Measurements from ENCODE around the gene DIPK1B. TPM values are rescaled to one million over a fixed set of nuclear protein-coding genes. Genes with fewer than 3 reads are reported as not detected.

Gene DIPK1B
- polyA plus RNA-seq, 1 experiment, result 2.8 TPM

GRCh38 chr9:136674786-136675349, 37.5 kb upstream of the DIPK1B start:
- ChIA-PET POLR2A (no interaction called here), CTCF (no interaction called here)
- Histone ChIP-seq H3K27me3 (ENCODE audit: control insufficient read depth, insufficient read depth, low read length) (no peaks in the 10 kb centered on the region), H3K4me3 (ENCODE audit: low read depth, low read length) (no peak overlapping the region), H3K27ac (ENCODE audit: low read depth, low read length) (no peak overlapping the region), H3K9me3 (ENCODE audit: control insufficient read depth, insufficient read depth, low read length) (no peaks in the 10 kb centered on the region; the same call in 1 of the 2 replicates)
- TF ChIP-seq CTCF (IDR thresholded peaks at IDR 0.05; ENCODE audit: low read depth, low read length), result no peak
- DNase-seq (ENCODE audit: low read depth, low spot score), result no peak

- POLR2A ChIA-PET, result no interaction called here
- CTCF ChIA-PET, result no interaction called here
Measured at GRCh38 chr9:136675477-136676296, 36.7 kb upstream of the DIPK1B start.

GRCh38 chr9:136676297-136676794, 36.0 kb upstream of the DIPK1B start:
- H3K4me3 ChIP-seq (ENCODE audit: low read depth, low read length), result no peak overlapping the region
- no peaks in the 10 kb centered on the region; the same call in 1 of the 2 replicates for H3K9me3 ChIP-seq (ENCODE audit: control insufficient read depth, insufficient read depth, low read length)
- ChIA-PET POLR2A (no interaction called here), CTCF (interaction anchor here (0.5 kb wide), 1 partner anchor 82 kb away, joined by 3 read pairs; no protein-coding TSS in a partner anchor)
- H3K27me3 ChIP-seq (ENCODE audit: control insufficient read depth, insufficient read depth, low read length), result no peaks in the 10 kb centered on the region
- no peak for TF ChIP-seq CTCF (IDR thresholded peaks at IDR 0.05; ENCODE audit: low read depth, low read length)
- DNase-seq (ENCODE audit: low read depth, low spot score), result no peak
- no peak overlapping the region for H3K27ac ChIP-seq (ENCODE audit: low read depth, low read length)

More at GRCh38 chr9:136675477-136676296, 36.7 kb upstream of the DIPK1B start:
- DNase-seq (ENCODE audit: low read depth, low spot score), result no peak
- no peak for TF ChIP-seq CTCF (IDR thresholded peaks at IDR 0.05; ENCODE audit: low read depth, low read length)
- Histone ChIP-seq H3K27ac (ENCODE audit: low read depth, low read length) (no peak overlapping the region), H3K27me3 (ENCODE audit: control insufficient read depth, insufficient read depth, low read length) (no peaks in the 10 kb centered on the region), H3K4me3 (ENCODE audit: low read depth, low read length) (no peak overlapping the region), H3K9me3 (ENCODE audit: control insufficient read depth, insufficient read depth, low read length) (no peaks in the 10 kb centered on the region; the same call in 1 of the 2 replicates)

- Histone ChIP-seq H3K27ac (ENCODE audit: low read depth, low read length) (no peak overlapping the region), H3K4me3 (ENCODE audit: low read depth, low read length) (no peak overlapping the region), H3K9me3 (ENCODE audit: control insufficient read depth, insufficient read depth, low read length) (no peaks in the 10 kb centered on the region; the same call in 1 of the 2 replicates), H3K27me3 (ENCODE audit: control insufficient read depth, insufficient read depth, low read length) (no peaks in the 10 kb centered on the region)
- ChIA-PET CTCF (interaction anchor here (0.5 kb wide), 1 partner anchor 82 kb away, joined by 3 read pairs; no protein-coding TSS in a partner anchor), POLR2A (no interaction called here)
- DNase-seq (ENCODE audit: low read depth, low spot score), result no peak
- no peak for TF ChIP-seq CTCF (IDR thresholded peaks at IDR 0.05; ENCODE audit: low read depth, low read length)
Measured at GRCh38 chr9:136676920-136677686, 35.3 kb upstream of the DIPK1B start.

Data from AG04450 (cell line).